Prostate gland (tissue), 2 donors: ENCODE data around the gene FASTK. TPM values are rescaled to one million over a fixed set of nuclear protein-coding genes. Genes with fewer than 3 reads are reported as not detected.
A peak's percentile ranks its signal among the peaks of the same experiment; 100 is the strongest.

Source experiments
- DNase-seq: peaks from one replicate; pipeline ENCODE4 v3.0.0-alpha.2; 2019; ENCODE audit warnings: low spot score
- H3K27ac ChIP-seq, 2 donors: fragments of 200-600 bp; sonication (generic); 2 replicates each; pipeline ENCODE4 v1.5.1; 2017 to 2019
- H3K27me3 ChIP-seq: fragments of 200-600 bp; sonication (generic); replicated peaks from 2 replicates; pipeline ENCODE4 v1.5.1; 2019; ENCODE audit not compliant: insufficient read depth
- H3K36me3 ChIP-seq, 2 donors: fragments of 200-600 bp; sonication (generic); 1 replicate in 1 of 2; 2 replicates in 1 of 2; pipeline versions ENCODE4 v1.5.1 to v1.8.1; 2017 to 2019
- H3K4me1 ChIP-seq: fragments of 200-600 bp; sonication (generic); replicated peaks from 2 replicates; pipeline ENCODE4 v1.5.1; 2019
- H3K4me3 ChIP-seq, 2 donors: fragments of 200-600 bp; sonication (generic); 2 replicates each; pipeline ENCODE4 v1.5.1; 2017 to 2019
- H3K9me3 ChIP-seq: fragments of 200-600 bp; sonication (generic); 2 replicates; pipeline ENCODE4 v1.5.1; 2017
- POLR2A ChIP-seq: fragments of 450-650 bp; IDR thresholded peaks from one replicate; pipeline ENCODE4 v1.6.1; 2016; ENCODE audit warnings: antibody characterized with exemption, mild to moderate bottlenecking
- POLR2AphosphoS5 ChIP-seq: sonication (generic); formaldehyde crosslinking; IDR thresholded peaks from one replicate; pipeline ENCODE4 v1.6.1; 2017; ENCODE audit warnings: antibody characterized with exemption
- WGBS: methylation state at CpG from one replicate; pipeline ENCODE4 v1.1.5; 2018; 5-methylcytosine and 5-hydroxymethylcytosine counted together
- intact Hi-C: fragments of 100-400 bp; cut with DNase I; formaldehyde crosslinking; loops from one replicate; pipeline ENCODE4 v1.14.2; 2022
- total RNA-seq, 2 donors: library from RNA; depleted of rRNA; stranded (reverse); fragments of >200 nt; gene quantifications; one replicate each; pipeline ENCODE4 v1.1.0, GENCODE V29; 2016
- TF ChIP-seq, protein P1 (sequence below), 4 experiments: fragments of 200-600 bp in 2 of 4; fragments of 450-650 bp in 2 of 4; sonication (generic) in 2 of 4; IDR thresholded peaks; 1 replicate in 3 of 4; 2 replicates in 1 of 4; pipeline ENCODE4 v1.5.1; 2016 to 2019; ENCODE audit warnings: antibody characterized with exemption in 4 of 4, mild to moderate bottlenecking in 2 of 4, moderate library complexity in 2 of 4

FASTK gene
- total RNA-seq, 2 donors from 2014 or later = 107 to 122 TPM

DNA sequence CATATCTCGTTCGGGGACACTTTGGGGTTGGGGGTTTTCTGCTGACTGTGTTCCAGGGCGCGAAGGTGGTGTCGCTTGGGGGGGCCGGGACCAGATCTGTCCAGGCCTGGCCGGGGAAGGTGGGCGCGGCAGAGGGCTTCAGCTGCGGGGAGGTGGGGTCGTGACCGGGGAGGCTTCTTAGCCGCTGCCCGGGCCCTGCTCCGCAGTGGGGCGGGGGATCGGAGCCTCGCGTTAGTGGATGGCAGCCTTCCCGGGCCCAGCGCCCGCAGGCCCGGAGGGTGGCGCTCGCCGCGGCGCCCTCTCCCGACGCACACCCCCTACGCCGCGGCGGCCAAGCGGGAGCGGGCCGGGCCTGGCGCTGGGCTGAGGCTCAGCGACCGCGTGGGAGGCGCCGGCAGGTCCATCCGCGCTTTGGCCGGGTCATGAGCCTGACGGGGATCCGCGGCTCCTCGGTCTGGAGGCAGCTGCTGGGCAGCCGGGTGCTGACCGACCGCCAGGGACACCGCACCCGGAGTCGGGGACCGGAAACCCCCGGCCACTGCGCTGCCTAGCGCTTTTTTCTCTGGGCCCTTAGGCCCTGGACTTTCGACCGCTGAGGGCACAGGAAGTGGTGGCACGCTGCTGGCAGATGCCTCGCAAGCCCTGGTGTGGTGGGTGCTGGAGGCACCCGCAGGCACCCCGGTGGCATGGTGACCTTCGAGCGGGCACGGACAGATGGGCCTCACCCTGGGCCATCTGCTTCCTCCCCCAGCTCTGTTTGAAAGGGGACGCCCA, 6.8 kb upstream of the FASTK start:
- Histone ChIP-seq H3K9me3 (no peaks in the 10 kb centered on the region), H3K27ac (peak overlapping the region; percentile 83), H3K36me3 (no peaks in the 10 kb centered on the region), H3K27me3 (no peaks in the 10 kb centered on the region), H3K4me1 (peaks cover 20% of the 10 kb centered on the region), H3K4me3 (peak overlapping the region; percentile 61 to 80)
- intact Hi-C loops = loop anchor here (10.0 kb wide), 1 partner anchor 123 kb away; no protein-coding TSS in a partner anchor
- WGBS = under 1% methylated on average over 32 of the region's 70 CpGs
- DNase-seq = peak; percentile 45
- TF ChIP-seq, protein P1, sequence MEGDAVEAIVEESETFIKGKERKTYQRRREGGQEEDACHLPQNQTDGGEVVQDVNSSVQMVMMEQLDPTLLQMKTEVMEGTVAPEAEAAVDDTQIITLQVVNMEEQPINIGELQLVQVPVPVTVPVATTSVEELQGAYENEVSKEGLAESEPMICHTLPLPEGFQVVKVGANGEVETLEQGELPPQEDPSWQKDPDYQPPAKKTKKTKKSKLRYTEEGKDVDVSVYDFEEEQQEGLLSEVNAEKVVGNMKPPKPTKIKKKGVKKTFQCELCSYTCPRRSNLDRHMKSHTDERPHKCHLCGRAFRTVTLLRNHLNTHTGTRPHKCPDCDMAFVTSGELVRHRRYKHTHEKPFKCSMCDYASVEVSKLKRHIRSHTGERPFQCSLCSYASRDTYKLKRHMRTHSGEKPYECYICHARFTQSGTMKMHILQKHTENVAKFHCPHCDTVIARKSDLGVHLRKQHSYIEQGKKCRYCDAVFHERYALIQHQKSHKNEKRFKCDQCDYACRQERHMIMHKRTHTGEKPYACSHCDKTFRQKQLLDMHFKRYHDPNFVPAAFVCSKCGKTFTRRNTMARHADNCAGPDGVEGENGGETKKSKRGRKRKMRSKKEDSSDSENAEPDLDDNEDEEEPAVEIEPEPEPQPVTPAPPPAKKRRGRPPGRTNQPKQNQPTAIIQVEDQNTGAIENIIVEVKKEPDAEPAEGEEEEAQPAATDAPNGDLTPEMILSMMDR (IDR thresholded peaks at IDR 0.05) = peak; percentile 9 to 49 (median 22)
- TF ChIP-seq POLR2AphosphoS5 = no peak
- peak; percentile 16 for TF ChIP-seq POLR2A

DNA sequence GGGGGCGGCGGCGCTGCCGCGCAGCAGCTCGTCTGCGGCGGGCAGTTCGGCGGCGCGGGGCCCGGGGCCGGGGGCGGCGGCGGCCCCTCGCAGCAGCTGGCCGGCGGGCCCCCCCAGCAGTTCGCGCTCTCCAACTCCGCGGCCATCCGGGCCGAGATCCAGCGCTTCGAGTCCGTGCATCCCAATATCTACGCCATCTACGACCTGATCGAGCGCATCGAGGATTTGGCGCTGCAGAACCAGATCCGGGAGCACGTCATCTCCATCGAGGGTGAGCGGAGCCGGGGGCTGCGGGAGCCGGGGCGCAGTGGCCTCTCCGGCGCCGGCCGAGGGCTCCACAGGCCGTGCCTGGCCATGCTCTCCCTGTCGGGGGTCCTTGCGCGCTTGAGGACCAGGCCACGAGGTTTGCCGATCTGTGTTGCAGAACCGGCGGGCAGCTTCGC, 6.2 kb upstream of the FASTK start:
- intact Hi-C loops = loop anchor here (10.0 kb wide), 1 partner anchor 122 kb away; no protein-coding TSS in a partner anchor
- peak overlapping the region; percentile 83 for H3K27ac ChIP-seq
- H3K27me3 ChIP-seq = no peaks in the 10 kb centered on the region
- no peaks in the 10 kb centered on the region for H3K9me3 ChIP-seq
- TF ChIP-seq, protein P1 (IDR thresholded peaks at IDR 0.05) = no peak
- TF ChIP-seq POLR2A (no peak), POLR2AphosphoS5 (no peak)
- H3K36me3 ChIP-seq = no peaks in the 10 kb centered on the region
- DNase-seq = no peak
- peaks cover 26% of the 10 kb centered on the region for H3K4me1 ChIP-seq
- H3K4me3 ChIP-seq = peak overlapping the region; percentile 61 to 80
- WGBS = under 1% methylated on average over 38 of the region's 56 CpGs

DNA sequence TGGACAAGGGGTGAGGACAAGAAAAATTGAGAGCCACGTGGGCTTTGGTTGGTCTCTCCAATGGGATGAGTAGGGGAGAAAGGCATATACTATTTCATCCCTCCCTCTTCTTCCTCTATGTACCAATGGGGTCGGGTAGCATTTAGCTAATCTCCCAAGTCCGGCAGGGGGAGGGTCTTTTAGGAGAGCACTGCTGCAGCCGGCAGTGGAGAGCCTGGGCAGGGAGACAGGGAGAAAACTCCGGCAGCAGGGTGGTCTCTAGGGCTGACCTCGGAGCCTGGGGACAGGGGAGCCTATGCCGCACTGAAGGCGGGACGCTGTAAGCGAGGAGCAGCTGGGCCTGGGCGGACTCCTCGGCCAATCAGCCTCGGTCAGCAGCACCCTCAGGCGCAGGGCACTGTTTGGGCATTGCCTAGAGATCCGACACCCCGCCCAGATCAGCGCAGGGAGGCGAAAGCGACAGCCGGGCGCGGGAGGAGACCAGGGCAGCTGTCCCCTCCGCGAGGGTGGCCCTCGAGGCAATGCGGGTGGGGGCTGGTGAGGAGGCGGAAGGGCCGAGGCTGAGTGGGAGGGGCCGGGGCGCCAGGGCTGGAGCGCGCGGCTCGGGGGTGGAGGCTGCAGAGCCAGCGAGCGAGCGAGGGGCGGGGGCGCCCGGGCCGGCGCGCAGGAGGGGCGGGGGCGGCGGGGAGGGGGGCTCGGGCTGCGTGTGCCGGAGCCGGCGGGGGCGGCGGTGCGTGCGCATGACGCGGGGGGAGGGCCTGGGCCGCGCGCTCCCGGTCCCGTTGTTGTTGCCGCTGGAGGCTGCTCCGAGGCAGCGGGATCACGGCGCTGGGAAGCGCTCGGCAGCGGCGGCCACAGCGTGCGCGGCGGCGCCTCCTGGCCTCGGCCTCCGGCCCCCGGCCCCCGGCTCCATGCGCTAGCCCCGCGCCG, 5.3 kb upstream of the FASTK start, which contains the start of gene AGAP3:
Gene AGAP3 (plus strand): TSS at position 785 of the 930 bp plus-strand sequence. CDS start 267 bp downstream, outside the sequence.
- intact Hi-C loops = loop anchor here (10.0 kb wide), 1 partner anchor 121 kb away; no protein-coding TSS in a partner anchor

DNA sequence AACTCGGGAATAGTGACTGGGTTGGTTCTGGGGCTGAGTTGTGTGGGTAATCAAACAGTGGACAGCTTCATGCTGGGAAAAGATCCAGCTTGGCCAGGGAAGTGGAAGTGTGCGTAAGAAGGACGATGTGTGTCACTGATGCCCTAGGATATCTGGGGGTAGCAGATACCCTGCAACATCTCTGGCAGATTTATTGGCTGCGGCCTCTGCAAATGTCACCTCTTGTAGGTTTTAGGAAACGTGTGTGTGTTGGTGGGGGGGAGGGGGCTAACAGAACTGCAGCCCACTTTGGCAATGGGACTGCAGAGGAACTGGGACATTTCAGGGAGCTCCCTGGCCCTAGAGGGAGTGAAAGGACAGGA, 4.7 kb upstream of the FASTK start:
- H3K36me3 ChIP-seq = no peaks in the 10 kb centered on the region
- peaks cover 37% of the 10 kb centered on the region for H3K4me1 ChIP-seq
- TF ChIP-seq POLR2A = no peak
- no peak for TF ChIP-seq POLR2AphosphoS5
- TF ChIP-seq, protein P1 (IDR thresholded peaks at IDR 0.05) = no peak
- H3K4me3 ChIP-seq = no peak overlapping the region
- 19% methylated on average over 5 of the region's 5 CpGs for WGBS
- no peak for DNase-seq
- no peaks in the 10 kb centered on the region for H3K9me3 ChIP-seq
- no peaks in the 10 kb centered on the region for H3K27me3 ChIP-seq
- H3K27ac ChIP-seq = peak overlapping the region; percentile 74 to 90
- intact Hi-C loops = loop anchor here (10.0 kb wide), 1 partner anchor 121 kb away; no protein-coding TSS in a partner anchor

More for the DNA sequence above, 5.3 kb upstream of the FASTK start, which contains the start of gene AGAP3:
- Histone ChIP-seq H3K9me3 (no peaks in the 10 kb centered on the region), H3K27ac (peak within 1 kb of the TSS; percentile 83 to 90), H3K27me3 (no peaks in the 10 kb centered on the region), H3K36me3 (no peaks in the 10 kb centered on the region), H3K4me1 (peaks cover 35% of the 10 kb centered on the region), H3K4me3 (peak within 1 kb of the TSS; percentile 61 to 80)
- TF ChIP-seq POLR2A (peak; percentile 76), POLR2AphosphoS5 (peak; percentile 54)
- TF ChIP-seq, protein P1 (IDR thresholded peaks at IDR 0.05) = no peak
- WGBS = 2% methylated on average over 32 of the region's 84 CpGs
- peak; percentile 87 for DNase-seq
